ENCODE data around the gene TRIM3. TPM values are rescaled to one million over a fixed set of nuclear protein-coding genes. Genes with fewer than 3 reads are reported as not detected.

Gene TRIM3
- polyA plus RNA-seq, 3 donors, result 16.1 to 19.3 (median 17.0) TPM

GRCh38 chr11:6442441-6442840 lies 31.3 kb downstream of the TRIM3 start:
- DNase-seq (ENCODE audit: low read depth in 3 of 3, low spot score in 2 of 3), result no peak

GRCh38 chr11:6440906-6441358 lies 32.8 kb downstream of the TRIM3 start, which contains the start of gene HPX:
Gene HPX (minus strand): TSS chr11:6440987. CDS start chr11:6440963, 24 bp downstream.
- DNase-seq (ENCODE audit: low read depth in 3 of 3, low spot score in 2 of 3), result no peak

- DNase-seq (ENCODE audit: low read depth in 3 of 3, low spot score in 2 of 3), result no peak
Observed at GRCh38 chr11:6438979-6439571, 34.7 kb downstream of the TRIM3 start.

GRCh38 chr11:6437993-6438392 lies 35.7 kb downstream of the TRIM3 start:
- no peak for DNase-seq (ENCODE audit: low read depth in 3 of 3, low spot score in 2 of 3)

GRCh38 chr11:6437423-6437822 lies 36.3 kb downstream of the TRIM3 start:
- DNase-seq (ENCODE audit: low read depth in 3 of 3, low spot score in 2 of 3), result no peak

GRCh38 chr11:6433998-6434660 lies 39.6 kb downstream of the TRIM3 start:
- no peak for DNase-seq (ENCODE audit: low read depth in 3 of 3, low spot score in 2 of 3)

GRCh38 chr11:6431861-6432260 lies 41.9 kb downstream of the TRIM3 start:
- DNase-seq (ENCODE audit: low read depth in 3 of 3, low spot score in 2 of 3), result no peak

GRCh38 chr11:6427516-6427915 lies 46.2 kb downstream of the TRIM3 start:
- DNase-seq (ENCODE audit: low read depth in 3 of 3, low spot score in 2 of 3), result no peak

- no peak for DNase-seq (ENCODE audit: low read depth in 3 of 3, low spot score in 2 of 3)
Observed at GRCh38 chr11:6420677-6421076, 53.1 kb downstream of the TRIM3 start.

- DNase-seq (ENCODE audit: low read depth in 3 of 3, low spot score in 2 of 3), result no peak
Observed at GRCh38 chr11:6419009-6419631, 54.6 kb downstream of the TRIM3 start, which contains the start of gene APBB1. Gene APBB1 (minus strand): TSS chr11:6419094. CDS start chr11:6411347, 7,747 bp downstream.

GRCh38 chr11:6418557-6419008 lies 55.2 kb downstream of the TRIM3 start:
- DNase-seq (ENCODE audit: low read depth in 3 of 3, low spot score in 2 of 3), result no peak

GRCh38 chr11:6417907-6418556 lies 55.7 kb downstream of the TRIM3 start:
- no peak for DNase-seq (ENCODE audit: low read depth in 3 of 3, low spot score in 2 of 3)

- DNase-seq (ENCODE audit: low read depth in 3 of 3, low spot score in 2 of 3), result no peak
Observed at GRCh38 chr11:6415797-6416196, 57.9 kb downstream of the TRIM3 start.

- DNase-seq (ENCODE audit: low read depth in 3 of 3, low spot score in 2 of 3), result no peak
Observed at GRCh38 chr11:6414874-6415328, 58.8 kb downstream of the TRIM3 start.

GRCh38 chr11:6413791-6414201 lies 59.9 kb downstream of the TRIM3 start:
- DNase-seq (ENCODE audit: low read depth in 3 of 3, low spot score in 2 of 3), result no peak

- DNase-seq (ENCODE audit: low read depth in 3 of 3, low spot score in 2 of 3), result no peak
Observed at GRCh38 chr11:6411594-6412031, 62.1 kb downstream of the TRIM3 start.

- DNase-seq (ENCODE audit: low read depth in 3 of 3, low spot score in 2 of 3), result no peak
Observed at GRCh38 chr11:6410695-6411430, 62.9 kb downstream of the TRIM3 start.

- no peak for DNase-seq (ENCODE audit: low read depth in 3 of 3, low spot score in 2 of 3)
Observed at GRCh38 chr11:6406370-6406769, 67.4 kb downstream of the TRIM3 start.

GRCh38 chr11:6405846-6406245 lies 67.9 kb downstream of the TRIM3 start:
- DNase-seq (ENCODE audit: low read depth in 3 of 3, low spot score in 2 of 3), result no peak

GRCh38 chr11:6405052-6405667 lies 68.6 kb downstream of the TRIM3 start:
- DNase-seq (ENCODE audit: low read depth in 3 of 3, low spot score in 2 of 3), result no peak
